GM12864 (cell line): ENCODE data around the gene RAB21.

Experiments
- DNase-seq: peaks from one replicate; pipeline ENCODE4 v3.0.0-alpha.2; 2011; ENCODE audit warnings: low read depth
- H3K4me3 ChIP-seq: 2 replicates; pipeline ENCODE4 v1.5.1; 2011; ENCODE audit warnings: mild to moderate bottlenecking, low read depth, low read length, control low read depth
- TF ChIP-seq, protein P1 (sequence below): IDR thresholded peaks from 2 replicates; pipeline ENCODE4 v1.5.1; 2011; ENCODE audit warnings: low read depth, mild to moderate bottlenecking, moderate library complexity, low read length, control low read depth, inconsistent platforms; ENCODE audit errors: missing control alignments

The RAB21 gene

DNA sequence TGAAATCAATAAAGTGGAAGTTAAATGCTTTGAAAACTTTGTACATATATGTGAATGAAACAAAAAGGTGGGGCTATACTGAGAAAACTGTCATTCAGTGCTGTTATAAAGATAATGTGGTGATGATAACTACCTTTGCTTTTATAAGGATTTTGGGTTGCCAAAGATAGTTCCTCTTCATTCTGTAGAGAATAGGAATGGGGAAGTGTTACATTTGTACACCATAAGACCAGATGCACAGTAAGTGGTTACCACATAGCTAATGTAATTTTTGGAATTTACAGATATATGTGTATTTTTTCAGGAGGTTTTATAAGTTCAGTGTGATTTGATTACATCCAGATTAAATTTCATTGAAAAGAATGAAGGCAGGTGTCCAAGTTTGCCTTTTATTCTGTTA, 18.1 kb downstream of the RAB21 start:
- DNase-seq: no peak
- H3K4me3 ChIP-seq: no peak overlapping the region
- TF ChIP-seq, protein P1, sequence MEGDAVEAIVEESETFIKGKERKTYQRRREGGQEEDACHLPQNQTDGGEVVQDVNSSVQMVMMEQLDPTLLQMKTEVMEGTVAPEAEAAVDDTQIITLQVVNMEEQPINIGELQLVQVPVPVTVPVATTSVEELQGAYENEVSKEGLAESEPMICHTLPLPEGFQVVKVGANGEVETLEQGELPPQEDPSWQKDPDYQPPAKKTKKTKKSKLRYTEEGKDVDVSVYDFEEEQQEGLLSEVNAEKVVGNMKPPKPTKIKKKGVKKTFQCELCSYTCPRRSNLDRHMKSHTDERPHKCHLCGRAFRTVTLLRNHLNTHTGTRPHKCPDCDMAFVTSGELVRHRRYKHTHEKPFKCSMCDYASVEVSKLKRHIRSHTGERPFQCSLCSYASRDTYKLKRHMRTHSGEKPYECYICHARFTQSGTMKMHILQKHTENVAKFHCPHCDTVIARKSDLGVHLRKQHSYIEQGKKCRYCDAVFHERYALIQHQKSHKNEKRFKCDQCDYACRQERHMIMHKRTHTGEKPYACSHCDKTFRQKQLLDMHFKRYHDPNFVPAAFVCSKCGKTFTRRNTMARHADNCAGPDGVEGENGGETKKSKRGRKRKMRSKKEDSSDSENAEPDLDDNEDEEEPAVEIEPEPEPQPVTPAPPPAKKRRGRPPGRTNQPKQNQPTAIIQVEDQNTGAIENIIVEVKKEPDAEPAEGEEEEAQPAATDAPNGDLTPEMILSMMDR: no peak

DNA sequence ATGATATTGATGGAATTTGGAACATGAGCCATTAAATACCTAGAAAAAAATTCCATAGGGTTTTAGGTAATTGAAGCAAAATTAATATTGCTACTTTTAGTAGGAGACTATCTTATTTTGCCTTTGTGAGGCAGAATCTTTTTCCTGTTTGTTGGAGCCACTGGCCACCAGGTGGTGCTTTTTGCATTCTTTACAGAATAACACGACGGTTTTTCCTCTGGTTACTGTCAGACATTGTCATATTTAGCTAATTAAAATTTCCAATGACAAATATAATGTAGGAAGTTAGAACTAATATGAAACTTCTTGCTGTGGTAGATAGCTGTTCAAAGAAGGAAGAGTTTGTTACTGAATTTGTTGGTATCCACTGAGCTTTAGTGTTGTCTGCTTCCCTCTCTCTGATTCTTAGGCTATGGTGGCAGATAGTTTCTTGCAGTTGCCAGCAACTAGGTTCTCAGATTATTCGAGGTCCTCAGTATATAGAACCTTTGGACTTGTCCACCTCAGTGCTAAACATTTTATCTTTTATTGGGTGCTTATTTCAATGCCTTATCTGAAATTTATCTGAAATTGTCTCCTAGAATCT, 25.7 kb downstream of the RAB21 start:
- TF ChIP-seq, protein P1: peak; percentile 63
- no peak overlapping the region for H3K4me3 ChIP-seq
- DNase-seq: no peak

DNA sequence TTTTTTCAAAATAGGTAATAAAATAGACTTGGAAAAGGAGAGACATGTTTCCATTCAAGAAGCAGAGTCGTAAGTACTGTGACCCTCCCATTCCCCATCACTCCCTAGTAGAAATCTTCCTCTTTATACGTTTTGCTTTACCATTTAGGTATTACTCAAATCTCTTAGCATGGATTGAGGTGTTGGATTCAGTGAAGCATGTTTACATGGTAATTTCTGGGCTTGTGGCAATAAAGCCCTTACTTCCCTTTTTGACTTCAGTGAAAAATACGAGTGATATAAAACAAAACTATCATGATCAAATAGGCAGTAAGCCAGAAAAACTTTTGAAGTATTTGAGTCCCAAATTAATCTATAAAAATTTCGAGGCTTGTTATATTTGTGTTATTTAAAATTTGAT, 27.4 kb downstream of the RAB21 start:
- TF ChIP-seq, protein P1: no peak
- no peak overlapping the region for H3K4me3 ChIP-seq
- DNase-seq: no peak

DNA sequence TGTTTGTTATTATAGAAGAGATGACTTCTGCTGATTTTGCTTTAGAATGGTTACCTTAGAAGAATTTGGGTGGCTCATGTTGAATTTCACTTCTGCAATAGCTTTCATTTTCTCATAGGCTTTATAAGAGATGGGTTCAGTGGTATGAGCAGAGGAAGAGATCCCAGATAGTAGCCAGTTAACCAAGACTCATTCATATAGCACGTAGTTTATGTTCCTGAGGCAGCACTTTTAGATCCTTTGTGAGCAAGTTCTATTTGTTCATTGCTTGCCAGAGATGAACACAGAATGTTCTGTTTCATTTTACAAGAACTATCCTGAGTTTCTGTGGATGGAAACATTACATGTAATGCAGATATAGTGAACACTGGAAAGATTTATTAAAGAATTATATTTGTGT, 32.2 kb downstream of the RAB21 start:
- DNase-seq: no peak
- TF ChIP-seq, protein P1: no peak
- no peak overlapping the region for H3K4me3 ChIP-seq

DNA sequence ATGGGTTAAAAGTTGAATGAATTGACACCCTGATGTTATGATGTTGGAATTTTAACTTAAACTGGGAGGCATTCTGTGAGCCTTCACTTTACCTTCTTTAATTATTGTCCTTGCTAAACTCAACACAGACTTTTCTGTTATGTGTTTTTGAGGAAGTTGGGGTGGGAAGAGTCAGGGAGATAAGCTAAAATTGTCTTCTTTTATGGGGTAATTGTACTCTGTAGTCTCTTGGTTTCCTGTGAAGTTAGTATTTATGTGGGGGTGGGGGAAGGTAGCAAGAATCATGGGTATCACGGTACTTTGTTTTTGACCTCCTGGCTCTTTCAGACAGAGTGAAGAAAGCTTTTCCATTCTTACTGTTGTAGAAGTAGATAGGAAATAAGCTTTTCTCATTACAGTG, 32.9 kb downstream of the RAB21 start:
- DNase-seq: no peak
- TF ChIP-seq, protein P1: no peak
- no peak overlapping the region for H3K4me3 ChIP-seq

DNA sequence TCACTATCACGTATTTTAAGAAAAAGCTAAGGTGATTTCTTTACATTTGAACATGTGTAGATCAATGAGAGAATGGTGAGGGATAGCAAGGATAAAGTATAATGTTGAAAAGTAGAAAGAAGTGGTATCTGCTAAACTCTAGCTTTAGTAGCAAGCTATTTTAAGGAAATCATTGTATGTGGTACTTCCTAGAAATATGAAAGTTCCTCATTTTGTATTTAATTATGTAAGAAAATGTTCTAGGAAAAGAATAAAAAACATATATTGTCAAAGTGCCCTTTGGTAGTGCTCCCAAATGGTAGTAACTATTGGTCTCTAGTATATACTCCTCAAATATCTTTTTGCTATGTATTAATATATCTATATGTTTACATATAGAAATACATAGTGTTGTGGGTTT, 35.7 kb downstream of the RAB21 start:
- TF ChIP-seq, protein P1: no peak
- H3K4me3 ChIP-seq: no peak overlapping the region
- no peak for DNase-seq

DNA sequence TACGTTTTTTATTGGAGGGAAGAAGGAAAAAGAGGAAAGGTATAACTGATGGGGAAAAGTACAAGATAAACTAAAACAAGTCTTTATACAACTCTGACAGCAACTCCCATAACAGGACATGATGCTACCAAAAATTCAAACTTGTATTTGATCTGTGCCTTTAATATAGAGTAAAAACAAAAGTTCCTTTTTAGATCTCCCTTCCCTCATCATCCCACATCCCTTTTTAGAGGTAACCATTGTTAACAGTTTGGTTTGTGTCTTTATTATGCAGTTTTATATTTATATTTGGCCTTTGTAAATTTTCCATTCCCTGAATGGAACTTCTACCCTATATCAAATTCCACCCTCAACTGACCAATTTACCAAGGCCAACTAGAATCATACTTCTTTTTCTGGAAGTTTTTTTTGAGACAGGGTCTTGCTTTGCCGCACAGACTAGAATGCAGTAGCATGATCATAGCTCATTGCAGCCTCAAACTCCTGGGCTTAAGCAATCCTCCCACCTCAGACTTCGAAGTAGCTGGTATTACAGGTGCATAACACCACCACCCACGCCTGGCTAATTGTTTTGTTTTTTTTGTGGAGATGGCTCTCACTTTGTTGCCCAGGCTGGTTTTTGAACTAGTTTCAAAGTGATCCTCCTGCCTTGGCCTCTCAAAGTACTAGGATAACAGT, 36.9 kb downstream of the RAB21 start:
- H3K4me3 ChIP-seq: no peak overlapping the region
- TF ChIP-seq, protein P1: no peak
- no peak for DNase-seq
